Measurements from ENCODE around the gene JPH4.
A peak's percentile ranks its signal among the peaks of the same experiment; 100 is the strongest.
"Not testable (repeated sequence)": the region's sequence is repeated elsewhere in the genome, so short reads cannot be mapped to it uniquely, and the experiment has no call there.

JPH4 gene

GRCh38 chr14:23589606-23590005 is 11.0 kb upstream of the JPH4 start:
- Histone ChIP-seq H3K36me3 (no peaks in the 10 kb centered on the region), H3K27me3 (peaks cover 21% of the 10 kb centered on the region), H3K4me3 (ENCODE audit: low read depth in 1 of 2, low read length in 1 of 2) (no peak overlapping the region), H3K4me1 (ENCODE audit: control insufficient read depth in 1 of 2, insufficient read depth in 1 of 2, low read depth in 1 of 2, low read length in 1 of 2) (no peaks in the 10 kb centered on the region), H3K27ac (no peak overlapping the region), H3K9me3 (no peaks in the 10 kb centered on the region)
- TF ChIP-seq CTCF (IDR thresholded peaks at IDR 0.05), result no peak

GRCh38 chr14:23588884-23589598 is 10.5 kb upstream of the JPH4 start:
- Histone ChIP-seq H3K4me3 (ENCODE audit: low read depth in 1 of 2, low read length in 1 of 2) (no peak overlapping the region), H3K36me3 (no peaks in the 10 kb centered on the region), H3K27ac (no peak overlapping the region), H3K9me3 (no peaks in the 10 kb centered on the region), H3K4me1 (ENCODE audit: control insufficient read depth in 1 of 2, insufficient read depth in 1 of 2, low read depth in 1 of 2, low read length in 1 of 2) (no peaks in the 10 kb centered on the region), H3K27me3 (peaks cover 22% of the 10 kb centered on the region)
- peak; percentile 14 for TF ChIP-seq CTCF (IDR thresholded peaks at IDR 0.05)

- peaks cover 60% of the 10 kb centered on the region for H3K27me3 ChIP-seq
- H3K36me3 ChIP-seq; H3K4me3 ChIP-seq (ENCODE audit: low read depth in 1 of 2, low read length in 1 of 2); H3K4me1 ChIP-seq (ENCODE audit: control insufficient read depth in 1 of 2, insufficient read depth in 1 of 2, low read depth in 1 of 2, low read length in 1 of 2); H3K27ac ChIP-seq; H3K9me3 ChIP-seq: not testable (repeated sequence)
Observed at GRCh38 chr14:23584527-23585203, 6.1 kb upstream of the JPH4 start.

GRCh38 chr14:23583761-23584526 is 5.4 kb upstream of the JPH4 start:
- not testable (repeated sequence) for H3K36me3 ChIP-seq; H3K4me3 ChIP-seq (ENCODE audit: low read depth in 1 of 2, low read length in 1 of 2); H3K4me1 ChIP-seq (ENCODE audit: control insufficient read depth in 1 of 2, insufficient read depth in 1 of 2, low read depth in 1 of 2, low read length in 1 of 2); H3K27ac ChIP-seq; H3K9me3 ChIP-seq
- H3K27me3 ChIP-seq, result peaks cover 60% of the 10 kb centered on the region

GRCh38 chr14:23582906-23583760 is 4.5 kb upstream of the JPH4 start:
- Histone ChIP-seq H3K9me3 (no peaks in the 10 kb centered on the region), H3K4me3 (ENCODE audit: low read depth in 1 of 2, low read length in 1 of 2) (no peak overlapping the region), H3K36me3 (no peaks in the 10 kb centered on the region), H3K27me3 (peaks cover 65% of the 10 kb centered on the region), H3K4me1 (ENCODE audit: control insufficient read depth in 1 of 2, insufficient read depth in 1 of 2, low read depth in 1 of 2, low read length in 1 of 2) (no peaks in the 10 kb centered on the region), H3K27ac (no peak overlapping the region)
- no peak for TF ChIP-seq CTCF (IDR thresholded peaks at IDR 0.05)

GRCh38 chr14:23580948-23581281 is 2.3 kb upstream of the JPH4 start:
- Histone ChIP-seq H3K36me3 (no peaks in the 10 kb centered on the region), H3K9me3 (no peaks in the 10 kb centered on the region), H3K27me3 (peaks cover 80% of the 10 kb centered on the region), H3K4me1 (ENCODE audit: control insufficient read depth in 1 of 2, insufficient read depth in 1 of 2, low read depth in 1 of 2, low read length in 1 of 2) (peaks cover 3% of the 10 kb centered on the region in 2 experiments), H3K4me3 (ENCODE audit: low read depth in 1 of 2, low read length in 1 of 2) (no peak overlapping the region), H3K27ac (no peak overlapping the region)
- no peak for TF ChIP-seq CTCF (IDR thresholded peaks at IDR 0.05)

Data from neutrophil (primary cell).